ENCODE measurements around the gene PEF1.

GRCh38 chr1:31596737-31597097, 48.0 kb downstream of the PEF1 start:
- TF ChIP-seq EP300 (IDR thresholded peaks at IDR 0.05) (no peak), CTCF (IDR thresholded peaks at IDR 0.05) (no peak), POLR2AphosphoS5 (IDR thresholded peaks at IDR 0.05) (no peak)
